ENCODE measurements around the gene INTS6.

Gene INTS6

GRCh38 chr13:51453959-51454703 is 1.3 kb upstream of the INTS6 start:
- peak; percentile 7 for DNase-seq (ENCODE audit: extremely low spot score)
- CTCF ChIA-PET = interaction anchor here (0.7 kb wide), 1 partner anchor 343 kb away, joined by 3 read pairs; no protein-coding TSS in a partner anchor

GRCh38 chr13:51453207-51453958 is 547 bp upstream of the INTS6 start:
- POLR2A ChIA-PET = interaction anchor here (0.5 to 2.5 kb wide), 43 partner anchors 9 to 741 kb away, joined by 3 to 20 read pairs (median 4); no protein-coding TSS in a partner anchor
- peak; percentile 96 for DNase-seq (ENCODE audit: extremely low spot score)
- TF ChIP-seq L3MBTL2 (conservative IDR thresholded peaks at IDR 0.05) (peak; percentile 46; the same call in 1 of the 2 replicates), ZNF384 (IDR thresholded peaks at IDR 0.05) (no peak), ARNT (IDR thresholded peaks at IDR 0.05) (0 out of 2 replicates have a peak, but pooled peaks have one; percentile 65), LEF1 (IDR thresholded peaks at IDR 0.05; ENCODE audit: borderline replicate concordance) (peak; percentile 80; the same call in 1 of the 2 replicates), FOXM1 (IDR thresholded peaks at IDR 0.05; ENCODE audit: borderline replicate concordance) (peak; percentile 44; the same call in 1 of the 2 replicates)
- CTCF ChIA-PET = interaction anchor here (0.7 kb wide), 1 partner anchor 343 kb away, joined by 3 read pairs; no protein-coding TSS in a partner anchor

More at GRCh38 chr13:51453959-51454703, 1.3 kb upstream of the INTS6 start:
- TF ChIP-seq TARDBP (IDR thresholded peaks at IDR 0.05) (no peak), L3MBTL2 (conservative IDR thresholded peaks at IDR 0.05) (0 out of 2 replicates have a peak, but pooled peaks have one; percentile 16), SUZ12 (IDR thresholded peaks at IDR 0.05) (no peak), CTBP1 (IDR thresholded peaks at IDR 0.05; ENCODE audit: borderline replicate concordance) (no peak), SP1 (IDR thresholded peaks at IDR 0.05) (no peak)
- POLR2A ChIA-PET = interaction anchor here (1.1 to 2.5 kb wide), 10 partner anchors 9 to 346 kb away, joined by 3 to 20 read pairs (median 6); no protein-coding TSS in a partner anchor

- ChIA-PET POLR2A (interaction anchor here (0.8 to 2.5 kb wide), 4 partner anchors 31 to 134 kb away, joined by 3 to 20 read pairs (median 14); no protein-coding TSS in a partner anchor), CTCF (no interaction called here)
- TF ChIP-seq SUZ12 (IDR thresholded peaks at IDR 0.05) (no peak), PKNOX1 (IDR thresholded peaks at IDR 0.05) (peak; percentile 90), ARNT (IDR thresholded peaks at IDR 0.05) (no peak)
- peak; percentile 55 for DNase-seq (ENCODE audit: extremely low spot score)
Measured at GRCh38 chr13:51451467-51452360, 1.1 kb downstream of the INTS6 start.

GRCh38 chr13:51451134-51451466 is 1.7 kb downstream of the INTS6 start:
- CTCF ChIA-PET = no interaction called here
- POLR2A ChIA-PET = interaction anchor here (0.8 kb wide), 1 partner anchor 31 kb away, joined by 3 read pairs; no protein-coding TSS in a partner anchor
- no peak for DNase-seq (ENCODE audit: extremely low spot score)
- no peak for TF ChIP-seq SUZ12 (IDR thresholded peaks at IDR 0.05)

GRCh38 chr13:51449018-51449417 is 3.8 kb downstream of the INTS6 start:
- ChIA-PET POLR2A (no interaction called here), CTCF (no interaction called here)
- DNase-seq (ENCODE audit: extremely low spot score) = no peak
- TF ChIP-seq LEF1 (IDR thresholded peaks at IDR 0.05; ENCODE audit: borderline replicate concordance) (no peak), FOXA1 (IDR thresholded peaks at IDR 0.05) (no peak)

GRCh38 chr13:51444922-51445321 is 7.9 kb downstream of the INTS6 start:
- no peak for TF ChIP-seq ZNF384 (IDR thresholded peaks at IDR 0.05)
- TF ChIP-seq FOXA1 (IDR thresholded peaks at IDR 0.05) = no peak
- no peak for TF ChIP-seq SUZ12 (IDR thresholded peaks at IDR 0.05)
- no peak for TF ChIP-seq PKNOX1 (IDR thresholded peaks at IDR 0.05)
- no peak for TF ChIP-seq FOXK2 (IDR thresholded peaks at IDR 0.05)
- TF ChIP-seq CTBP1 (IDR thresholded peaks at IDR 0.05; ENCODE audit: borderline replicate concordance) = no peak
- TF ChIP-seq L3MBTL2 (conservative IDR thresholded peaks at IDR 0.05) = no peak
- no peak for TF ChIP-seq SP1 (IDR thresholded peaks at IDR 0.05)
- TF ChIP-seq LEF1 (IDR thresholded peaks at IDR 0.05; ENCODE audit: borderline replicate concordance) = no peak
- no peak for TF ChIP-seq BHLHE40 (IDR thresholded peaks at IDR 0.05; ENCODE audit: borderline replicate concordance)
- no peak for TF ChIP-seq ARNT (IDR thresholded peaks at IDR 0.05)
- TF ChIP-seq TARDBP (IDR thresholded peaks at IDR 0.05) = no peak
- no peak for TF ChIP-seq ELF4 (IDR thresholded peaks at IDR 0.05)
- TF ChIP-seq NFRKB (IDR thresholded peaks at IDR 0.05) = no peak
- TF ChIP-seq HDGF (IDR thresholded peaks at IDR 0.05; ENCODE audit: borderline replicate concordance) = no peak
- TF ChIP-seq FOXM1 (IDR thresholded peaks at IDR 0.05; ENCODE audit: borderline replicate concordance) = no peak
- CTCF ChIA-PET = interaction anchor here (1.0 kb wide), 1 partner anchor 352 kb away, joined by 3 read pairs; no protein-coding TSS in a partner anchor
- no peak for DNase-seq (ENCODE audit: extremely low spot score)

More at GRCh38 chr13:51444922-51445321, 7.9 kb downstream of the INTS6 start:
- POLR2A ChIA-PET = interaction anchor here (1.1 kb wide), 1 partner anchor 8 kb away, joined by 7 read pairs; the partner anchor contains the start of gene INTS6

Data from HEK293T (cell line).